Thoracic aorta (tissue), 2 donors: Measurements from ENCODE around the gene BCL2L11. TPM values are rescaled to one million over a fixed set of nuclear protein-coding genes. Genes with fewer than 3 reads are reported as not detected.

Experiments used
- ATAC-seq: fragments of 150-250 bp; one replicate; pipeline ENCODE4 v1.8.0; 2017; ENCODE audit warnings: low read depth; ENCODE audit not compliant: insufficient number of reproducible peaks, low FRiP score
- DNase-seq: peaks from one replicate; pipeline ENCODE4 v3.0.0-alpha.2; 2020; ENCODE audit warnings: low spot score
- H3K27ac ChIP-seq, 2 donors: fragments of 200-600 bp; sonication (generic); 1 replicate in 1 of 2; 2 replicates in 1 of 2; pipeline ENCODE4 v1.5.1; 2016; ENCODE audit warnings: mild to moderate bottlenecking in 2 of 2, moderate library complexity in 2 of 2
- H3K27me3 ChIP-seq: fragments of 200-600 bp; sonication (generic); replicated peaks from 2 replicates; pipeline ENCODE4 v1.6.0; 2016; ENCODE audit warnings: mild to moderate bottlenecking; ENCODE audit not compliant: insufficient read depth
- H3K36me3 ChIP-seq: fragments of 200-600 bp; sonication (generic); one replicate; pipeline ENCODE4 v1.5.1; 2016
- H3K4me1 ChIP-seq, 2 donors: fragments of 200-600 bp; sonication (generic); 1 replicate in 1 of 2; 2 replicates in 1 of 2; pipeline versions ENCODE4 v1.5.1 to v1.6.0; 2016; ENCODE audit warnings: low read depth in 2 of 2, mild to moderate bottlenecking in 1 of 2; ENCODE audit not compliant: control insufficient read depth in 1 of 2
- H3K4me3 ChIP-seq: fragments of 200-600 bp; sonication (generic); 2 replicates; pipeline ENCODE4 v1.5.1; 2016; ENCODE audit warnings: mild to moderate bottlenecking
- H3K9me3 ChIP-seq: fragments of 200-600 bp; sonication (generic); 2 replicates; pipeline ENCODE4 v1.5.1; 2016
- total RNA-seq, 2 donors: library from RNA; depleted of rRNA; stranded (reverse); fragments of >200 nt; gene quantifications; one replicate each; pipeline versions ENCODE4 v1.1.0 to v1.2.3, GENCODE V29; 2016
- TF ChIP-seq, protein P1 (sequence below): fragments of 200-600 bp; sonication (generic); IDR thresholded peaks from one replicate; pipeline ENCODE4 v1.5.1; 2019; ENCODE audit warnings: antibody characterized with exemption

Gene BCL2L11
- total RNA-seq, 2 donors from 2014 or later, result 16.4 to 17.4 TPM

DNA sequence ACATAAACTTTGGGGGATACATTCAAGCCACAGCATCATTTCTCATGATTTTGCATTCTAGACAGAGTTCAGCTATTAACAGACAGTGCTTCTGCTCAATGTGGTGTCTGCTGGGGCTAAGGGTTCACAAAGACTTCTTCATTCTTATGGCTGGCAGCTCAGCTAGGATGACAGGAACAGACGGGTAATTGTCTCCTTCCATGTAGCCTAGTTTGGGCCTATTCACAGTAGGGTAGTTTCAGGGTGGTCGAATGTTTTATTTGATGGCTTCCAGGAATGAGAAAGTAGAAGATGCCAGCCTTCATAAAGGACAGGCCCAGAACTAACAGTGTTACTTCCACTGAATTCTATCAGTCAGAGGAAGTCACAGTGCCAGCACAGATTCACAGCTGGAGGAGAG lies 26.0 kb upstream of the BCL2L11 start:
- TF ChIP-seq, protein P1, sequence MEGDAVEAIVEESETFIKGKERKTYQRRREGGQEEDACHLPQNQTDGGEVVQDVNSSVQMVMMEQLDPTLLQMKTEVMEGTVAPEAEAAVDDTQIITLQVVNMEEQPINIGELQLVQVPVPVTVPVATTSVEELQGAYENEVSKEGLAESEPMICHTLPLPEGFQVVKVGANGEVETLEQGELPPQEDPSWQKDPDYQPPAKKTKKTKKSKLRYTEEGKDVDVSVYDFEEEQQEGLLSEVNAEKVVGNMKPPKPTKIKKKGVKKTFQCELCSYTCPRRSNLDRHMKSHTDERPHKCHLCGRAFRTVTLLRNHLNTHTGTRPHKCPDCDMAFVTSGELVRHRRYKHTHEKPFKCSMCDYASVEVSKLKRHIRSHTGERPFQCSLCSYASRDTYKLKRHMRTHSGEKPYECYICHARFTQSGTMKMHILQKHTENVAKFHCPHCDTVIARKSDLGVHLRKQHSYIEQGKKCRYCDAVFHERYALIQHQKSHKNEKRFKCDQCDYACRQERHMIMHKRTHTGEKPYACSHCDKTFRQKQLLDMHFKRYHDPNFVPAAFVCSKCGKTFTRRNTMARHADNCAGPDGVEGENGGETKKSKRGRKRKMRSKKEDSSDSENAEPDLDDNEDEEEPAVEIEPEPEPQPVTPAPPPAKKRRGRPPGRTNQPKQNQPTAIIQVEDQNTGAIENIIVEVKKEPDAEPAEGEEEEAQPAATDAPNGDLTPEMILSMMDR, result no peak
- Histone ChIP-seq H3K9me3 (no peaks in the 10 kb centered on the region), H3K27ac (no peak overlapping the region), H3K36me3 (no peaks in the 10 kb centered on the region), H3K27me3 (no peaks in the 10 kb centered on the region), H3K4me1 (no peaks in the 10 kb centered on the region), H3K4me3 (no peak overlapping the region)
- ATAC-seq (no peak), DNase-seq (no peak)

DNA sequence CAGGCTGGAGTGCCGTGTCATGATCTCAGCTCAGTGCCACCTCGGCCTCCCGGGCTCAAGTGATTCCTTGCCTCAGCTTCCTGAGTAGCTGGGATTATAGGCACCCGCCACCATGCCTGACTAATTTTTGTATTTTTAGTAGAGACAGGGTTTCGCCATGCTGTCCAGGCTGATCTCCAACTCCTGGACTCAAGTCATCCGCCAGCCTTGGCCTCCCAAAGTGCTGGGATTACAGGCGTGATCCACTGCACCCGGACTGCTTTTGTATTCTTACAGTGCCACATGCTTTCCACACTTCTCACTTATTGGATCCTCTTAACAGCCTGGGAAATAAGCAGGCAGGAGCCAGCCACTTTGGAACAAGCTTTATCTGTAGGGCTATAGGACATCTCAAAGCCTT lies 25.3 kb upstream of the BCL2L11 start:
- H3K9me3 ChIP-seq, result no peaks in the 10 kb centered on the region
- H3K36me3 ChIP-seq, result no peaks in the 10 kb centered on the region
- no peak overlapping the region for H3K27ac ChIP-seq
- no peaks in the 10 kb centered on the region for H3K27me3 ChIP-seq
- H3K4me3 ChIP-seq, result no peak overlapping the region
- TF ChIP-seq, protein P1, result no peak
- DNase-seq, result no peak
- H3K4me1 ChIP-seq, result no peaks in the 10 kb centered on the region
- no peak for ATAC-seq

DNA sequence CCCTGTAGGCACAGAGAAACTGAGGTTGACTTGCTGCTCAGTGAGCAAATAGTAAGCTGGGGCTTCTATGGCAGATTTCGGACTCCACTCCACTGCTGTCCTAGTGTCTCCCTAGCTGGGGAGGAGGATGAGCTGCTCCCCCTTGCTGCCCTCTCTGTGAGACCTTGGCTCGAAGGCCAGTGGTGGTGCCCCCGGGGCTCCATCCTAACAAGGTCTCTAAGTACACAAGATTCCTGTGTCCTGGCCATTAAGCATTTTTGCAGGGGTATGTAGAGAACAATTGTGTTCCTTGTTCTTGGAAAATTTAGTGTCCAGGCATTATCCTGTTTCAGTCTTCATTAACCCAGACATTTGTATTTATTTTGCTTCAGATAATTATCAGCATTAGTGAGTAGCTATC lies 21.3 kb upstream of the BCL2L11 start:
- no peak for ATAC-seq
- TF ChIP-seq, protein P1, result no peak
- H3K4me3 ChIP-seq, result no peak overlapping the region
- H3K9me3 ChIP-seq, result no peaks in the 10 kb centered on the region
- H3K4me1 ChIP-seq, result no peaks in the 10 kb centered on the region
- no peak for DNase-seq
- H3K27me3 ChIP-seq, result no peaks in the 10 kb centered on the region
- H3K27ac ChIP-seq, result no peak overlapping the region
- no peaks in the 10 kb centered on the region for H3K36me3 ChIP-seq

DNA sequence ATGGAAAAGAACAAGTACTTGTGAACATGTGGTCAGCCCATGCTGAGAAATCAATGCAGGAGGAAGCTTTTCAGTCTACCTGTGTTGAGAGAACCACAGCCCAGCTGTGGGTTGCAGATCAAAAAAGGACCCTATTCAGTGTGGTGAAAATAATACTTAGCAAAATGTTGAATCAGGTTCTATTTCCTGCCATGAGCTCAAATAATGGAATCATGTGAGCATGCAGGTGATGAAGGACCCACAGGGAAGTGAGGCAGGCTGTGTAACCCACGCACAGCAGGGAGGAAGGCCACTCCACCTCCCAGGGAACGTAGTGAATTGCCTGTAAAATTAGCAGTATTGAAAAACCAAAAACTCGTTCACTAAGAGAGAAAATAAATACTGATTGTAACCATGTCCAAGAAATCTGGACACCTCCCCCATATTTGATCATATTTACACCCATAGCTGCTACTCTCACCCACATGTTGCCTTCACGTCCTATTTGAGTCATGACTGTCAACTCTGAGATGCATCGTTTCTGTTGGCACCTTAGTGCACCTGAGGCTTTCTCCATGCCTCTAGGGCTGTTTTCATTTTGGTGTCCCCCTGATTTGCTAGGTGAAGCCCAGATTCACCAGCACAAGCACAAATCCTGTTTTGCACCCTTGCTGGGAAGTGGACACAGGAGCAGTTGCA lies 20.5 kb upstream of the BCL2L11 start:
- no peaks in the 10 kb centered on the region for H3K9me3 ChIP-seq
- H3K27ac ChIP-seq, result no peak overlapping the region
- DNase-seq, result no peak
- no peak overlapping the region for H3K4me3 ChIP-seq
- no peaks in the 10 kb centered on the region for H3K4me1 ChIP-seq
- no peaks in the 10 kb centered on the region for H3K27me3 ChIP-seq
- H3K36me3 ChIP-seq, result no peaks in the 10 kb centered on the region
- no peak for ATAC-seq
- TF ChIP-seq, protein P1, result no peak

DNA sequence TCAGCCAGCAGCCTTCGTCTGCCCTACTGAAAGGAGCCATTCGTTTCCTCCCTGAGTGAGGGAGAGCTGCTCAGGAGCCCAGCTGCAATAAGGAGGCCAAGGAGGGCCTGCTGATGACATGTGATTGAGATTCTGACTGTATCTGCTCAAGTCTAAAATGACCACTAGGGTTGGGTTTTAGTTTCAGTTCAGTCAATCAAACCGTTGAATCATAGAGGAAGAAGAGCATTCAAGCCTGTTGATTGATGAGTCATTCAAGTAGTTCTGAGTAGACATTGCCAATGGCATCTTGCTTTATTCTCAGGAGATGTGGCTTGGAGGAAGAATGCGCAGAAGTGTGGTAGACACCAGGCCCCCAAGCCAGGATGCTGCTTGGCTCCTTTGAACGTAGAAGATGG lies 19.9 kb upstream of the BCL2L11 start:
- no peak for ATAC-seq
- no peaks in the 10 kb centered on the region for H3K27me3 ChIP-seq
- H3K4me3 ChIP-seq, result no peak overlapping the region
- no peak overlapping the region for H3K27ac ChIP-seq
- no peaks in the 10 kb centered on the region for H3K36me3 ChIP-seq
- no peaks in the 10 kb centered on the region for H3K9me3 ChIP-seq
- TF ChIP-seq, protein P1, result no peak
- H3K4me1 ChIP-seq, result no peaks in the 10 kb centered on the region
- no peak for DNase-seq
